ENCODE results near the gene KDELR1.

- no peak for TF ChIP-seq YY1 (IDR thresholded peaks at IDR 0.05; ENCODE audit: insufficient read depth, insufficient read length)
- TF ChIP-seq ZNF274 (IDR thresholded peaks at IDR 0.05; ENCODE audit: low read depth, low read length): no peak
Observed at GRCh38 chr19:48338802-48339503, 52.4 kb downstream of the KDELR1 start.
